ENCODE data around the gene KCNIP3. TPM values are rescaled to one million over a fixed set of nuclear protein-coding genes. Genes with fewer than 3 reads are reported as not detected.

The KCNIP3 gene
- total RNA-seq, 1 experiment from 2014 or later: 19.1 TPM

GRCh38 chr2:95387358-95387757 is 90.2 kb downstream of the KCNIP3 start:
- Histone ChIP-seq H3K36me3 (ENCODE audit: low read depth, low read length) (no peaks in the 10 kb centered on the region), H3K4me3 (ENCODE audit: low read length) (no peak overlapping the region), H3K4me2 (ENCODE audit: low read length) (no peak overlapping the region), H3K9ac (ENCODE audit: low read length) (no peak overlapping the region), H4K20me1 (ENCODE audit: low read length) (no peaks in the 10 kb centered on the region), H3K9me3 (ENCODE audit: low read length) (no peaks in the 10 kb centered on the region), H3F3A (ENCODE audit: low read length, unreplicated experiment) (no peaks in the 10 kb centered on the region), H2AFZ (ENCODE audit: low read length) (no peak overlapping the region), H3K27me3 (ENCODE audit: low read length) (no peaks in the 10 kb centered on the region), H3K79me2 (ENCODE audit: low read length) (no peaks in the 10 kb centered on the region), H3K9me2 (replicated peaks; ENCODE audit: low read length) (no peaks in the 10 kb centered on the region), H3K27ac (ENCODE audit: low read length) (no peak overlapping the region), H3K4me1 (ENCODE audit: insufficient read depth, low read length) (no peaks in the 10 kb centered on the region)
- BruUV-seq (replicated peaks): no TSS peak
- ChIA-PET POLR2A (ENCODE audit: unreplicated experiment) (no interaction called here), CTCF (no interaction called here)
- intact Hi-C loops (cut with micrococcal nuclease): loop anchor here (5.0 kb wide), 1 partner anchor 55 kb away; no protein-coding TSS in a partner anchor
- no peak for ATAC-seq
- no peak for TF ChIP-seq EZH2phosphoT487 (IDR thresholded peaks at IDR 0.05; ENCODE audit: borderline replicate concordance, low read length)
- TF ChIP-seq, protein P1, sequence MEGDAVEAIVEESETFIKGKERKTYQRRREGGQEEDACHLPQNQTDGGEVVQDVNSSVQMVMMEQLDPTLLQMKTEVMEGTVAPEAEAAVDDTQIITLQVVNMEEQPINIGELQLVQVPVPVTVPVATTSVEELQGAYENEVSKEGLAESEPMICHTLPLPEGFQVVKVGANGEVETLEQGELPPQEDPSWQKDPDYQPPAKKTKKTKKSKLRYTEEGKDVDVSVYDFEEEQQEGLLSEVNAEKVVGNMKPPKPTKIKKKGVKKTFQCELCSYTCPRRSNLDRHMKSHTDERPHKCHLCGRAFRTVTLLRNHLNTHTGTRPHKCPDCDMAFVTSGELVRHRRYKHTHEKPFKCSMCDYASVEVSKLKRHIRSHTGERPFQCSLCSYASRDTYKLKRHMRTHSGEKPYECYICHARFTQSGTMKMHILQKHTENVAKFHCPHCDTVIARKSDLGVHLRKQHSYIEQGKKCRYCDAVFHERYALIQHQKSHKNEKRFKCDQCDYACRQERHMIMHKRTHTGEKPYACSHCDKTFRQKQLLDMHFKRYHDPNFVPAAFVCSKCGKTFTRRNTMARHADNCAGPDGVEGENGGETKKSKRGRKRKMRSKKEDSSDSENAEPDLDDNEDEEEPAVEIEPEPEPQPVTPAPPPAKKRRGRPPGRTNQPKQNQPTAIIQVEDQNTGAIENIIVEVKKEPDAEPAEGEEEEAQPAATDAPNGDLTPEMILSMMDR (conservative IDR thresholded peaks at IDR 0.05; ENCODE audit: low read depth, low read length): no peak
- no peak for TF ChIP-seq EZH2 (IDR thresholded peaks at IDR 0.05; ENCODE audit: low read length, unreplicated experiment)
- DNase-seq: no peak

GRCh38 chr2:95388091-95388692 is 91.0 kb downstream of the KCNIP3 start:
- no peak for ATAC-seq
- no peaks in the 10 kb centered on the region for H3K79me2 ChIP-seq (ENCODE audit: low read length)
- H3K9me2 ChIP-seq (replicated peaks; ENCODE audit: low read length): no peaks in the 10 kb centered on the region
- H3K36me3 ChIP-seq (ENCODE audit: low read depth, low read length): no peaks in the 10 kb centered on the region
- no peak overlapping the region for H3K4me3 ChIP-seq (ENCODE audit: low read length)
- DNase-seq: no peak
- no peaks in the 10 kb centered on the region for H3K27me3 ChIP-seq (ENCODE audit: low read length)
- H3F3A ChIP-seq (ENCODE audit: low read length, unreplicated experiment): no peaks in the 10 kb centered on the region
- no peaks in the 10 kb centered on the region for H3K9me3 ChIP-seq (ENCODE audit: low read length)
- no peak for TF ChIP-seq EZH2phosphoT487 (IDR thresholded peaks at IDR 0.05; ENCODE audit: borderline replicate concordance, low read length)
- TF ChIP-seq, protein P1 (conservative IDR thresholded peaks at IDR 0.05; ENCODE audit: low read depth, low read length): no peak
- no peak for TF ChIP-seq EZH2 (IDR thresholded peaks at IDR 0.05; ENCODE audit: low read length, unreplicated experiment)
- H2AFZ ChIP-seq (ENCODE audit: low read length): no peak overlapping the region
- H3K4me1 ChIP-seq (ENCODE audit: insufficient read depth, low read length): no peaks in the 10 kb centered on the region
- ChIA-PET POLR2A (ENCODE audit: unreplicated experiment) (no interaction called here), CTCF (interaction anchor here (0.6 kb wide), 1 partner anchor 9 kb away, joined by 3 read pairs; no protein-coding TSS in a partner anchor)
- no peak overlapping the region for H3K27ac ChIP-seq (ENCODE audit: low read length)
- no peak overlapping the region for H3K9ac ChIP-seq (ENCODE audit: low read length)
- intact Hi-C loops (cut with micrococcal nuclease): loop anchor here (5.0 kb wide), 1 partner anchor 56 kb away; no protein-coding TSS in a partner anchor
- H4K20me1 ChIP-seq (ENCODE audit: low read length): no peaks in the 10 kb centered on the region
- no TSS peak for BruUV-seq (replicated peaks)
- no peak overlapping the region for H3K4me2 ChIP-seq (ENCODE audit: low read length)

DNA sequence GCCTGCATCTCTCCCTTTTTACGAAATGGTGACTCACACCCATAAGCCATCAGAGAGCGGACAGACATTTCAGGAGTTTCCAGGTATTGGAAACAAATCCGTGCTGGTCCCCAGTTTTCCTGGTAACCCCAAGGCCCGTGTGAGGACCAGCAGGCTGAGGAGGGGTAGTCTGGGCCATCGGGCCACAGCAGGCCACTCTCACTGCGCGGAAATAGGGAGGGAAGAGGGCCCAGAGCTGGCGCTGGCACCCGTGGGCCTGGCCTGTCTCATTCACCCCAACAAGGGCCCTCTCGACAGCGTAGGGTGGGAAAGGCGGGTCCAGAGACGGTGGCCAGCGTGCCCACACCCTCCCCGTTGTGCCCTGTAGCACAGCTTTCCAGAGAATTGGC is 91.7 kb downstream of the KCNIP3 start:
- intact Hi-C loops (cut with micrococcal nuclease): loop anchor here (5.0 kb wide), 1 partner anchor 57 kb away; no protein-coding TSS in a partner anchor
- no peaks in the 10 kb centered on the region for H3K27me3 ChIP-seq (ENCODE audit: low read length)
- H3K27ac ChIP-seq (ENCODE audit: low read length): no peak overlapping the region
- TF ChIP-seq EZH2 (IDR thresholded peaks at IDR 0.05; ENCODE audit: low read length, unreplicated experiment) (no peak), EZH2phosphoT487 (IDR thresholded peaks at IDR 0.05; ENCODE audit: borderline replicate concordance, low read length) (no peak)
- TF ChIP-seq, protein P1 (conservative IDR thresholded peaks at IDR 0.05; ENCODE audit: low read depth, low read length): no peak
- no peaks in the 10 kb centered on the region for H3K9me3 ChIP-seq (ENCODE audit: low read length)
- H3K4me2 ChIP-seq (ENCODE audit: low read length): peak overlapping the region; percentile 38
- H3K79me2 ChIP-seq (ENCODE audit: low read length): no peaks in the 10 kb centered on the region
- no peak overlapping the region for H3K4me3 ChIP-seq (ENCODE audit: low read length)
- H3F3A ChIP-seq (ENCODE audit: low read length, unreplicated experiment): no peaks in the 10 kb centered on the region
- H3K4me1 ChIP-seq (ENCODE audit: insufficient read depth, low read length): no peaks in the 10 kb centered on the region
- H4K20me1 ChIP-seq (ENCODE audit: low read length): no peaks in the 10 kb centered on the region
- H2AFZ ChIP-seq (ENCODE audit: low read length): peak overlapping the region; percentile 65
- ChIA-PET CTCF (interaction anchor here (0.7 to 1.0 kb wide), 4 partner anchors 8 to 157 kb away, joined by 3 to 12 read pairs (median 4); no protein-coding TSS in a partner anchor), POLR2A (ENCODE audit: unreplicated experiment) (no interaction called here)
- BruUV-seq (replicated peaks): no TSS peak
- H3K9me2 ChIP-seq (replicated peaks; ENCODE audit: low read length): no peaks in the 10 kb centered on the region
- ATAC-seq: peak; percentile 11; the same call in 1 of the 2 replicates
- no peak for DNase-seq
- H3K36me3 ChIP-seq (ENCODE audit: low read depth, low read length): no peaks in the 10 kb centered on the region
- no peak overlapping the region for H3K9ac ChIP-seq (ENCODE audit: low read length)
